K562 (cell line): Measurements from ENCODE around the gene RNASEH2A. TPM values are rescaled to one million over a fixed set of nuclear protein-coding genes. Genes with fewer than 3 reads are reported as not detected.

Source experiments
- ELF1 ChIP-seq: fragments of 200-800 bp; sonication (Bioruptor generic); IDR thresholded peaks from 2 replicates; pipeline ENCODE4 v1.6.1; 2016; ENCODE audit warnings: missing genetic modification characterization, missing compliant biosample characterization
- GABPA ChIP-seq: fragments of 200-800 bp; sonication (Bioruptor generic); conservative IDR thresholded peaks from 2 replicates; pipeline ENCODE4 v1.6.1; 2016; ENCODE audit warnings: low read depth, missing genetic modification characterization, missing compliant biosample characterization
- KLF10 ChIP-seq: fragments of 250-450 bp; sonication (Bioruptor Pico); IDR thresholded peaks from 2 replicates; pipeline ENCODE4 v1.6.1; 2021; ENCODE audit warnings: matching md5 sums
- KLF6 ChIP-seq: fragments of 250-450 bp; sonication (Bioruptor Pico); IDR thresholded peaks from 2 replicates; pipeline ENCODE4 v1.4.0; 2020; ENCODE audit warnings: mild to moderate bottlenecking, moderate library complexity, borderline replicate concordance
- POLR2G ChIP-seq: fragments of 200-400 bp; formaldehyde crosslinking; IDR thresholded peaks from 2 replicates; pipeline ENCODE4 v1.6.1; 2017; ENCODE audit warnings: low read depth, mild to moderate bottlenecking, antibody characterized with exemption, low read length, moderate library complexity
- RB1 ChIP-seq: fragments of 450-650 bp; IDR thresholded peaks from 2 replicates; pipeline ENCODE4 v1.6.1; 2017; ENCODE audit warnings: low read depth, mild to moderate bottlenecking
- SNIP1 ChIP-seq: fragments of 450-650 bp; IDR thresholded peaks from 2 replicates; pipeline ENCODE4 v1.7.1; 2017; ENCODE audit warnings: low read depth, mild to moderate bottlenecking
- ZNF174 ChIP-seq: fragments of 250-450 bp; sonication (Bioruptor Pico); IDR thresholded peaks from 2 replicates; pipeline ENCODE4 v1.4.0; 2020; ENCODE audit warnings: mild to moderate bottlenecking
- ZNF507 ChIP-seq: conservative IDR thresholded peaks from 2 replicates; pipeline ENCODE4 v1.6.1; 2017; ENCODE audit warnings: missing genetic modification characterization, missing compliant biosample characterization
- polyA plus RNA-seq, 8 experiments: library from polyadenylated mRNA; depleted of rRNA in 4 of 8; stranded (reverse) in 5 of 8; unstranded in 3 of 8; fragments of >200 nt; fragmentation: Nextera tagmentation in 2 of 8; fragmentation: Illumina TruSeq in 1 of 8; extraction: Ambion mirVana in 2 of 8; extraction: Trizol in 1 of 8; gene quantifications; 2 replicates each; pipeline versions ENCODE4 v1.2.1 to v1.2.3, GENCODE V29; 2011 to 2014; ENCODE audit warnings: inconsistent platforms in 1 of 8, missing spikeins in 1 of 8
- total RNA-seq, 7 experiments: library from RNA; depleted of rRNA in 6 of 7; stranded (reverse); fragments of >200 nt in 6 of 7; fragmentation: Illumina TruSeq in 2 of 7; extraction: Trizol in 2 of 7; gene quantifications; 2 replicates each; pipeline versions ENCODE4 v1.2.1 to v1.2.3, GENCODE V29; 2011 to 2021; ENCODE audit warnings: low replicate concordance in 1 of 7
- TF ChIP-seq, protein P1 (sequence below): fragments of 450-650 bp; IDR thresholded peaks from 2 replicates; pipeline ENCODE4 v1.6.1; 2014; ENCODE audit warnings: low read depth, mild to moderate bottlenecking, moderate library complexity, borderline replicate concordance
- TF ChIP-seq, protein P2 (sequence below), 3 experiments: fragments of 200-800 bp in 1 of 3; fragments of 250-450 bp in 1 of 3; fragments of 450-650 bp in 1 of 3; sonication (Bioruptor Pico) in 1 of 3; sonication (Bioruptor generic) in 1 of 3; formaldehyde crosslinking in 1 of 3; IDR thresholded peaks; 2 replicates each; pipeline versions ENCODE4 v1.6.1 to v1.8.0; 2016 to 2022; ENCODE audit warnings: mild to moderate bottlenecking in 2 of 3, missing genetic modification characterization in 2 of 3, missing compliant biosample characterization in 1 of 3, moderate library complexity in 1 of 3
- TF ChIP-seq, protein P3 (sequence below): IDR thresholded peaks from 2 replicates; pipeline ENCODE4 v1.6.1; 2016; ENCODE audit warnings: missing genetic modification characterization, missing compliant biosample characterization
- TF ChIP-seq, protein P4 (sequence below): fragments of 450-650 bp; formaldehyde crosslinking; IDR thresholded peaks from 2 replicates; pipeline ENCODE4 v1.4.0; 2020; ENCODE audit warnings: mild to moderate bottlenecking
- TF ChIP-seq, protein P5 (sequence below): fragments of 250-450 bp; sonication (Bioruptor Pico); IDR thresholded peaks from 2 replicates; pipeline ENCODE4 v1.4.0; 2020; ENCODE audit warnings: mild to moderate bottlenecking, moderate library complexity

RNASEH2A gene
- total and polyA plus RNA-seq, 9 of the 15 experiments (the other 6 are each of a cell fraction or from before 2014, with no cell fraction given) = 22.3 to 78.0 (median 61.7) TPM

DNA sequence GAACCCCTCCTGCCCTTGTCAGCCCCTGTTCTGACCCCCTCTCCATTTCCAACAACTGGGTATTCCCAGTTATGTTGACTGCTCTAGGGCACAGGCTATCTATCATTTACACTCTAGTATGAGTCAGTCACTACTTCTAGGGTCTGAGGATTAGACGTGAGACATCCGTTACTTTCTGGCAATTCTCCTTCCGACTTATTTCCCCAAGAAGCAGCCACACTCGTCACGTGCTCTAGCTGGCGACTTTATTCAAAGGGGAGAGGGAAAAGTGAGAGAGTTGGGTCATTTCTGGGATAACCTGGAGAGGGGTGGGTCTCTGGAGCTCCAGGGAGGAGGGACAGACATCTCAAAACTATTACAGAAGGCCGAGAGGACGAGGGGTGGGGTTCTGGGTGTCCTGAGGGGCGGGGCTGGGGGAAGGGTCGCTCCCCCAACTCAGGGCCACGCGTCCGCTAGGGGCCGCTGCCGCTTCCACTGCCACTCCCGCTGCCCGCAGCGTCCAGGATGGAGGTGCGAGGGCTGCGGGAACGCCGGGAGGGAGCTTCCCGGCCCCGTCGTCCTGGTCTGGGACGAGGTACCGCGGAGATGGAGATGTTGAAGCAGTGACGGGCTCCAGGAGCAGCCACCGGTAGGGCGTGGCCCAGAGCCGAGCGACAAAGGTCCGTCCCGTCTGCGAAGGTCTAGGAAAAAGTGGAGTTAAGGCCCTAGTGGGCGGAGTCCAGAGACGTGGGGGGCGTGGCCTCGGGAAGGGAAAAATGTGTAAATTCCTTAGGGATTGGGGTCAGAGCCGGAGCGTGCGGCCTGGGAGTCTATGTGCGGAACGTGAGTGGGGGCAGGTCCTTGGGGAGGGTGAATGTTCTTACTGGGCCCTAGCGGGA lies 19.1 kb downstream of the RNASEH2A start (continued):
- TF ChIP-seq ZNF507 = no peak
- peak; percentile 69 for TF ChIP-seq POLR2G
- TF ChIP-seq KLF10 (CRISPR knock-in tag) = no peak
- TF ChIP-seq ZNF174 (CRISPR knock-in tag) = no peak
- TF ChIP-seq ELF1 (tag) = no peak
- TF ChIP-seq, protein P1, sequence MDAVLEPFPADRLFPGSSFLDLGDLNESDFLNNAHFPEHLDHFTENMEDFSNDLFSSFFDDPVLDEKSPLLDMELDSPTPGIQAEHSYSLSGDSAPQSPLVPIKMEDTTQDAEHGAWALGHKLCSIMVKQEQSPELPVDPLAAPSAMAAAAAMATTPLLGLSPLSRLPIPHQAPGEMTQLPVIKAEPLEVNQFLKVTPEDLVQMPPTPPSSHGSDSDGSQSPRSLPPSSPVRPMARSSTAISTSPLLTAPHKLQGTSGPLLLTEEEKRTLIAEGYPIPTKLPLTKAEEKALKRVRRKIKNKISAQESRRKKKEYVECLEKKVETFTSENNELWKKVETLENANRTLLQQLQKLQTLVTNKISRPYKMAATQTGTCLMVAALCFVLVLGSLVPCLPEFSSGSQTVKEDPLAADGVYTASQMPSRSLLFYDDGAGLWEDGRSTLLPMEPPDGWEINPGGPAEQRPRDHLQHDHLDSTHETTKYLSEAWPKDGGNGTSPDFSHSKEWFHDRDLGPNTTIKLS = no peak
- no peak for TF ChIP-seq GABPA (tag)
- TF ChIP-seq, protein P2, sequence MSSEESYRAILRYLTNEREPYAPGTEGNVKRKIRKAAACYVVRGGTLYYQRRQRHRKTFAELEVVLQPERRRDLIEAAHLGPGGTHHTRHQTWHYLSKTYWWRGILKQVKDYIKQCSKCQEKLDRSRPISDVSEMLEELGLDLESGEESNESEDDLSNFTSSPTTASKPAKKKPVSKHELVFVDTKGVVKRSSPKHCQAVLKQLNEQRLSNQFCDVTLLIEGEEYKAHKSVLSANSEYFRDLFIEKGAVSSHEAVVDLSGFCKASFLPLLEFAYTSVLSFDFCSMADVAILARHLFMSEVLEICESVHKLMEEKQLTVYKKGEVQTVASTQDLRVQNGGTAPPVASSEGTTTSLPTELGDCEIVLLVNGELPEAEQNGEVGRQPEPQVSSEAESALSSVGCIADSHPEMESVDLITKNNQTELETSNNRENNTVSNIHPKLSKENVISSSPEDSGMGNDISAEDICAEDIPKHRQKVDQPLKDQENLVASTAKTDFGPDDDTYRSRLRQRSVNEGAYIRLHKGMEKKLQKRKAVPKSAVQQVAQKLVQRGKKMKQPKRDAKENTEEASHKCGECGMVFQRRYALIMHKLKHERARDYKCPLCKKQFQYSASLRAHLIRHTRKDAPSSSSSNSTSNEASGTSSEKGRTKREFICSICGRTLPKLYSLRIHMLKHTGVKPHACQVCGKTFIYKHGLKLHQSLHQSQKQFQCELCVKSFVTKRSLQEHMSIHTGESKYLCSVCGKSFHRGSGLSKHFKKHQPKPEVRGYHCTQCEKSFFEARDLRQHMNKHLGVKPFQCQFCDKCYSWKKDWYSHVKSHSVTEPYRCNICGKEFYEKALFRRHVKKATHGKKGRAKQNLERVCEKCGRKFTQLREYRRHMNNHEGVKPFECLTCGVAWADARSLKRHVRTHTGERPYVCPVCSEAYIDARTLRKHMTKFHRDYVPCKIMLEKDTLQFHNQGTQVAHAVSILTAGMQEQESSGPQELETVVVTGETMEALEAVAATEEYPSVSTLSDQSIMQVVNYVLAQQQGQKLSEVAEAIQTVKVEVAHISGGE (CRISPR knock-in tag; IDR thresholded peaks at IDR 0.05) = no peak
- no peak for TF ChIP-seq KLF6
- TF ChIP-seq SNIP1 = no peak
- TF ChIP-seq, protein P3, sequence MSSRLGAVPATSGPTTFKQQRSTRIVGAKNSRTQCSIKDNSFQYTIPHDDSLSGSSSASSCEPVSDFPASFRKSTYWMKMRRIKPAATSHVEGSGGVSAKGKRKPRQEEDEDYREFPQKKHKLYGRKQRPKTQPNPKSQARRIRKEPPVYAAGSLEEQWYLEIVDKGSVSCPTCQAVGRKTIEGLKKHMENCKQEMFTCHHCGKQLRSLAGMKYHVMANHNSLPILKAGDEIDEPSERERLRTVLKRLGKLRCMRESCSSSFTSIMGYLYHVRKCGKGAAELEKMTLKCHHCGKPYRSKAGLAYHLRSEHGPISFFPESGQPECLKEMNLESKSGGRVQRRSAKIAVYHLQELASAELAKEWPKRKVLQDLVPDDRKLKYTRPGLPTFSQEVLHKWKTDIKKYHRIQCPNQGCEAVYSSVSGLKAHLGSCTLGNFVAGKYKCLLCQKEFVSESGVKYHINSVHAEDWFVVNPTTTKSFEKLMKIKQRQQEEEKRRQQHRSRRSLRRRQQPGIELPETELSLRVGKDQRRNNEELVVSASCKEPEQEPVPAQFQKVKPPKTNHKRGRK (tag) = no peak
- no peak; the same call in 1 of the 2 replicates for TF ChIP-seq RB1
- TF ChIP-seq, protein P4, sequence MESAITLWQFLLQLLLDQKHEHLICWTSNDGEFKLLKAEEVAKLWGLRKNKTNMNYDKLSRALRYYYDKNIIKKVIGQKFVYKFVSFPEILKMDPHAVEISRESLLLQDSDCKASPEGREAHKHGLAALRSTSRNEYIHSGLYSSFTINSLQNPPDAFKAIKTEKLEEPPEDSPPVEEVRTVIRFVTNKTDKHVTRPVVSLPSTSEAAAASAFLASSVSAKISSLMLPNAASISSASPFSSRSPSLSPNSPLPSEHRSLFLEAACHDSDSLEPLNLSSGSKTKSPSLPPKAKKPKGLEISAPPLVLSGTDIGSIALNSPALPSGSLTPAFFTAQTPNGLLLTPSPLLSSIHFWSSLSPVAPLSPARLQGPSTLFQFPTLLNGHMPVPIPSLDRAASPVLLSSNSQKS (CRISPR knock-in tag) = no peak
- TF ChIP-seq, protein P5, sequence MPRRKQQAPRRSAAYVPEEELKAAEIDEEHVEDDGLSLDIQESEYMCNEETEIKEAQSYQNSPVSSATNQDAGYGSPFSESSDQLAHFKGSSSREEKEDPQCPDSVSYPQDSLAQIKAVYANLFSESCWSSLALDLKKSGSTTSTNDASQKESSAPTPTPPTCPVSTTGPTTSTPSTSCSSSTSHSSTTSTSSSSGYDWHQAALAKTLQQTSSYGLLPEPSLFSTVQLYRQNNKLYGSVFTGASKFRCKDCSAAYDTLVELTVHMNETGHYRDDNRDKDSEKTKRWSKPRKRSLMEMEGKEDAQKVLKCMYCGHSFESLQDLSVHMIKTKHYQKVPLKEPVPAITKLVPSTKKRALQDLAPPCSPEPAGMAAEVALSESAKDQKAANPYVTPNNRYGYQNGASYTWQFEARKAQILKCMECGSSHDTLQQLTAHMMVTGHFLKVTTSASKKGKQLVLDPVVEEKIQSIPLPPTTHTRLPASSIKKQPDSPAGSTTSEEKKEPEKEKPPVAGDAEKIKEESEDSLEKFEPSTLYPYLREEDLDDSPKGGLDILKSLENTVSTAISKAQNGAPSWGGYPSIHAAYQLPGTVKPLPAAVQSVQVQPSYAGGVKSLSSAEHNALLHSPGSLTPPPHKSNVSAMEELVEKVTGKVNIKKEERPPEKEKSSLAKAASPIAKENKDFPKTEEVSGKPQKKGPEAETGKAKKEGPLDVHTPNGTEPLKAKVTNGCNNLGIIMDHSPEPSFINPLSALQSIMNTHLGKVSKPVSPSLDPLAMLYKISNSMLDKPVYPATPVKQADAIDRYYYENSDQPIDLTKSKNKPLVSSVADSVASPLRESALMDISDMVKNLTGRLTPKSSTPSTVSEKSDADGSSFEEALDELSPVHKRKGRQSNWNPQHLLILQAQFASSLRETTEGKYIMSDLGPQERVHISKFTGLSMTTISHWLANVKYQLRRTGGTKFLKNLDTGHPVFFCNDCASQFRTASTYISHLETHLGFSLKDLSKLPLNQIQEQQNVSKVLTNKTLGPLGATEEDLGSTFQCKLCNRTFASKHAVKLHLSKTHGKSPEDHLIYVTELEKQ = no peak
